Sciatic nerve (tissue), 2 donors: ENCODE data around the gene C2. TPM values are rescaled to one million over a fixed set of nuclear protein-coding genes. Genes with fewer than 3 reads are reported as not detected.
"Not testable (repeated sequence)": the region's sequence is repeated elsewhere in the genome, so short reads cannot be mapped to it uniquely, and the experiment has no call there.

Source experiments
- ATAC-seq: fragments of 200-7000 bp; cut with Tn5 transposase; one replicate; pipeline ENCODE4 v1.9.1; 2020; ENCODE audit warnings: mild to moderate bottlenecking, moderate library complexity
- DNase-seq: peaks from one replicate; pipeline ENCODE4 v3.0.0-alpha.2; 2020; ENCODE audit warnings: low spot score
- intact Hi-C: fragments of 100-400 bp; cut with DNase I; formaldehyde crosslinking; loops from one replicate; pipeline ENCODE4 v1.14.2; 2022
- total RNA-seq: library from RNA; stranded (reverse); fragmentation: NEBNext Ultra II Directional; extraction: Animal tissue kit (Norgen Biotek cat#: 25700); gene quantifications from one replicate; pipeline ENCODE4 v1.2.1, GENCODE V29; 2021
- donor health status: DM: no; HTN: no; CAD: no.
- donor health status: DM: no; HTN: no; CAD: no.

The C2 gene
- total RNA-seq, 1 donor from 2014 or later = 25.0 TPM

- intact Hi-C loops = loop anchor here (10.0 kb wide), 1 partner anchor 163 kb away; the partner anchor contains the start of gene CLIC1
These were observed 29.7 kb upstream of the C2 start, which contains the start of gene EHMT2 for GRCh38 chr6:31897612-31898382. EHMT2 (minus strand) TSS chr6:31897698; CDS start chr6:31897677, 21 bp downstream.

DNA sequence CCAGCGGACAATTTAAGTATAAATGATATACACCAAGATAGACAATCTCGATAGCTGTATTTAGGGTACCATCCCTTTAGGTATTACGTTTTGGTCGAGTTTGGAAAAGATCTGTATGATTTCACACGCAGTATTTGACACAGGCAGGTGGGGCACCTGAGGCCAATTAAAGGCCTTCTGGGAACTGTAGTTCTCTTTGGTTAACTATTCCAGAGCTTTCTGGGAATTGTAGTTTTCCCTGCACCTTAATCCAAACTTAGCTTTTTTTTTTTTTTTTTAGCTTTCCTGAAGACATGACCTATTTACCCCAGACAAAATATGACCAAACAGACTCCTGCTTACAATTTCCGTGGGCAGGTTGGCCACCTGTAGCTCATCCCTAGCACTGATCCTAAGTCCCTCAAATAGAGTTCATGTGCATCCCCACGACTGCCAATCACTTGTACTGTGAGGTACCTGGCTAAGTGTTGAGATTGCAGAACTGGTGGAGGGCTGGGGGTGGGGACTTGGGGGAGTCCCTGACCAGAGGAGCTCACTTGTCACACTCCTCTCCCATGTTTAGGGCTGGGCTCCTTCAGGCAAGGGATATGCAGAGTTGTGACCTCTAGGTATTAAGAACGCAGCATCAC is 29.0 kb upstream of the C2 start:
- intact Hi-C loops = loop anchor here (10.0 kb wide), 1 partner anchor 164 kb away; the partner anchor contains the start of gene CLIC1
- no peak for DNase-seq
- peak; percentile 38 for ATAC-seq

More at GRCh38 chr6:31897612-31898382, 29.7 kb upstream of the C2 start, which contains the start of gene EHMT2:
- DNase-seq (peak; percentile 92), ATAC-seq (peak; percentile 78)

DNA sequence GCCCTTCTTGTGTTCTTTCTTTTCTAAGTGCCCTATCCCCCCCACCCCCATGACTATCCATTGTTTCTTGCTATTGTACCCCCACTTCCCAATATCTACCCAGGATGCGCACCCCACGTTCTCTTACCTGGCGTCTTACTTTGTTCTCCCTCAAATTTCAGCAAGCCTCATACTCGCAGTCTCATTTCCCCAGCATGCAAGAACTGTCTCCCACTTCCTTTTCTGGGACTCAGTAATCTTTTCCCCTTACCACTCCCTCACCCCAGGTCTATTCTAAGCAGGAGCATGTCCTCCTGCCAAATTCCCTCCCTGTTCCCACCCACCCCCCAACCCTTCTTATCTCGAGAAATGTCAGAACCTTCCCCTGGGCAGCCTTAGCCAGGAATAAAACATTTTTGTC is 28.3 kb upstream of the C2 start:
- intact Hi-C loops = loop anchor here (10.0 kb wide), 1 partner anchor 164 kb away; the partner anchor contains the start of gene CLIC1
- DNase-seq (no peak), ATAC-seq (no peak)

- no peak for ATAC-seq
These were observed 27.4 kb upstream of the C2 start for GRCh38 chr6:31899882-31900722.

GRCh38 chr6:31900917-31901414 is 26.6 kb upstream of the C2 start:
- intact Hi-C loops = loop anchor here (5.0 kb wide), 1 partner anchor 51 kb away; no protein-coding TSS in a partner anchor
- DNase-seq = peak; percentile 69
- no peak for ATAC-seq

More at GRCh38 chr6:31899882-31900722, 27.4 kb upstream of the C2 start:
- intact Hi-C loops = loop anchor here (5.0 to 10.0 kb wide), 2 partner anchors 52 to 165 kb away; partner anchors contain the start of gene CLIC1
- DNase-seq = no peak

- intact Hi-C loops = loop anchor here (5.0 kb wide), 1 partner anchor 51 kb away; no protein-coding TSS in a partner anchor
- DNase-seq (peak; percentile 88), ATAC-seq (peak; percentile 61)
These were observed 26.0 kb upstream of the C2 start for GRCh38 chr6:31901415-31901952.

DNA sequence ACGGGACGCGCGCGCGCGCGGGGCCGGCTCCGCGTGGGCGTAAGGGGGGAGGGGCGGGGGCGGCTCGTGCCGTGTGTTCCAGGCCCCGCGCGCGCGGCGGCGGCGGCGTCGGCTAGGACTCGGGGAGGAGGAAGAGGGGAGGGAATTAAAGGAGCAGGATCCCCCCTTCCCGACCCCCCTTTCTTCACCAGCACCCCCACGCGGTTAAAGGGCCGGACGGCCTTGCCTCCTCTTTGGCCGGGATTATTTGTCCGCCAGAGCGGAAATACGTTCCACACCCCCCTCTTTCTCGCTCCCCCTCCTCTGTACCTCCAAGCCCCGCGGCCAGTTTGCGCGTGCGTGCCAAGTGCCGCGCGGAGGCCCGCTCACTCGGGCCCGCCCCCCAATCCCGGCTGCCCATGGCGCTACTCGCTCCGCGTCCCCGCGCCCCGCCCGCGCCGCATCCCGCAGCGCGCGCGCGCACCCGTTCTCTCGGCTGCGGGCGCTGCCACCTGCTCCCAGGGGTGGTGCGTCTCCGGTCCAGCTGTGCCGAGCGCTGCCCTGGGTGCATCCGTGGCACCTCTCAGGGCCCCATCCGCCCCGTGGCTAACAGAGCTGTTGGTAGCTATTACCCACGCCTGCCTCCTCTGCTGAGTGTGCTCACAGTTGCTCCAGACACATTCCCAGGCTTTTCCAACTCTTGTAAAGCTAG is 25.4 kb upstream of the C2 start, which contains the start of gene ZBTB12:
TSS of gene ZBTB12 (minus strand) at position 134 of the 691 bp plus-strand sequence. CDS start 781 bp downstream, outside the sequence.
- ATAC-seq = peak; percentile 86
- peak; percentile 95 for DNase-seq
- intact Hi-C loops = loop anchor here (5.0 kb wide), 1 partner anchor 50 kb away; no protein-coding TSS in a partner anchor

DNA sequence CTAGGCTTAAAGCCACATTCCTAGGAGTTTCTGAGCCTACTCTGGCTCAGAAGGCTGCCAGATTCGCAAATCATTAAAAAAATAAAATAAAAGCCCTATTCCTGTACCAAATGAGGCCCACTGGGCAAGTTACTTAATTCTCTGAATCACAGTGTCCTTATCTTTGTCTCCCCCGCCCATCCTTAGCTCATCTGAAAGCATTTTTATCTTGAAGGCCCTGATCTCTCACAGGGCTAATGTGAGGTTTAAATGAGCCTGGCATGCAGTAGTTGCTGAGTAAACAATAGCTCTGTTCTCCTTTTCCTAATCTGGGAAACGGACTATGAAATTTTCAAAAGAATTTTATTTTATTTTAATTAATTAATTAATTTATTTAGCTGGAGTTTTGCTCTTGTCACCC is 23.6 kb upstream of the C2 start:
- DNase-seq = no peak
- intact Hi-C loops = loop anchor here (5.0 kb wide), 1 partner anchor 48 kb away; no protein-coding TSS in a partner anchor
- no peak for ATAC-seq

- ATAC-seq = no peak
- DNase-seq = no peak
- intact Hi-C loops = no loop called here
These were observed 22.5 kb upstream of the C2 start for GRCh38 chr6:31905041-31905440.

DNA sequence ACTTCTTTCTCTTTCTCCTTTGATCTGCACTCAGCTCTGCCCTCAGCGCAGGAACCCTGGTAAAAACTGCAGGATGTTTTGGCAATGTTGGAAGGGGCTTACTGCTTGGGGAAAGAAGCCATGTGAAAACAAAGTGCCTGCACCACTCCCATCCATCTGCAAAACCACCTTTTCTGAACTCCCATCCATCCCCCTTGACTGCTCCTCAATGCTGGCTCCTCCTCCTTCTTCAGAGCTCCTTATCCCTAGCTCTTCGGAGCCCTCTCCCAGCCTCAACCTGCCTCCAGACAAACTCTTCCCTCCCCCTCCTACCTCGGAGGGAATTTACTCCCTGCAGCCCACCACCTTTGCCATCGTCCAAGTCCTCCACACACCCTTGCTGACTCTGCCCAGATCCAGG is 21.4 kb upstream of the C2 start:
- DNase-seq = no peak

GRCh38 chr6:31906727-31907126 is 20.8 kb upstream of the C2 start:
- ATAC-seq, intact Hi-C loops: not testable (repeated sequence)

More for the DNA sequence above, 21.4 kb upstream of the C2 start:
- intact Hi-C loops = no loop called here
- no peak for ATAC-seq

GRCh38 chr6:31907158-31907813 is 20.2 kb upstream of the C2 start:
- DNase-seq (no peak), ATAC-seq (no peak)
- intact Hi-C loops = no loop called here

More at GRCh38 chr6:31906727-31907126, 20.8 kb upstream of the C2 start:
- not testable (repeated sequence) for DNase-seq

DNA sequence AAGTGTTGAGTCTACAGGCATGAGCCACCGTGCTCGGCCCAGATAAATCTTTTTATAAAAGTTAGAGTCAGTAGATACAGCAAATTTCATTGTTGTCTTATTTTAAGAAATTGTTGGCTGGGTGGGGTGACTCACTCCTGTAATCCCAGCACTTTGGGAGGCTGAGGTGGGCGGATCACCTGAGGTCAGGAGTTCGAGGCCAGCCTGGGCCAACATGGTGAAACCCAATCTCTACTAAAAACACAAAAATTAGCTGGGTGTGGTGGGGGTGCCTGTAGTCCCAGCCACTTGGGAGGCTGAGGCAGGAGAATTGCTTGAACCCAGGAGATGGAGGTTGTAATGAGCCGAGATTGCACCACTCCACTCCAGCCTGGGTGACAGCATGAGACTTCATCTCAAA is 19.3 kb upstream of the C2 start:
- intact Hi-C loops = not testable (repeated sequence)

GRCh38 chr6:31908791-31909190 is 18.7 kb upstream of the C2 start:
- no peak for ATAC-seq
- intact Hi-C loops = no loop called here
- no peak for DNase-seq

More for the DNA sequence above, 19.3 kb upstream of the C2 start:
- not testable (repeated sequence) for ATAC-seq, DNase-seq

DNA sequence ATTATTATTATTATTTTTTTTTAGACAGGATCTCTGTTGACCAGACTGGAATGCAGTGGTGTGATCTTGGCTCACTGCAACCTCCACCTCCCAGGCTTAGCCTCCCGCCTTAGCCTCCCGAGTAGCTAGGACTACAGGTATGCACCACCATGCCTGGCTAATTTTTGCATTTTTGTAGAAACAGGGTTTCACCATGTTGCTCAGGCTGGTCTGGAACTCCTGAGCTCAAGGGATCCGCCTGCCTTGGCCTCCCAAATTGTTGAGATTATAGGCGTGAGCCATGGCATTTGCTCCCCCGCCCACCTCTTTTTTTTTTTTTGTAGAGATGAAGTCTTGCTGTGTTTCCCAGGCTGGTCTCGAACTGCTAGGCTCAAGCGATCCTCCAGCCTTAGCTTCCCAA is 18.2 kb upstream of the C2 start:
- ATAC-seq, intact Hi-C loops, DNase-seq: not testable (repeated sequence)

DNA sequence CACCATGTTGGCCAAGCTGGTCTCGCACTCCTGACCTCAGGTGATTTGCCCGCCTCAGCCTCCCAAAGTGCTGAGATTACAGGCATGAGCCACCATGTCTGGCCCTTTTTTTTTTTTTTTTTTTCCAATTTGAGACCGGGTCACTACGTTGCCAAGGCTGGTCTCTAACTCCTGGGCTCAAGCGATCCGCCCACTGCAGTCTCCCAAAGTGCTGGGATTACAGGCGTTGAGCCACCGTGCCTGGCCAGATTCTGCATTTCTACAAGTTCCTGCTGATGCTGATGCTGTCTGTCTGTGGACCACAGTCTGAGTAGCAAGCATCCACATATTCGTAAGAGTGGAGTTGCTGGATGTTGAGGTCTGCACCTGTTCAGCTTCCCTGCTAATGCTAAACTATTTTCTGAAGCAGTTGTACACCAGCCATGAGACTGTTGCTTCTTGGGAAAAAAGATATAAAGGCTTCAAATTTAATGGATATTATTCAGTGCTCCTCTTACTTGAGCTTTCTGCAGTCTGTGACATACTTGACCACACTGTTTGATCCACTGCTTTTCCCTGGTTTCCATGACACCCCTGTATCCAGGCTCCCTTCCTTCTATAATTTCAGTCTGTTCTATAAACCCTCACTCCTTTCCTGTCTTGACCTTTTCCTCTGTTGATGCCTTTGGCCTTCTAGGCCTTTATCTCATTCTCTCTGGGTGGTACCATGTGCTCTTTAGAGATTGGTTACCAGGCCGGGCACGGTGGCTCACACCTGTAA is 15.5 kb upstream of the C2 start:
- DNase-seq = no peak
- intact Hi-C loops = no loop called here
- ATAC-seq = no peak
